T-cell (primary cell): Measurements from ENCODE around the gene PTGES. TPM values are rescaled to one million over a fixed set of nuclear protein-coding genes. Genes with fewer than 3 reads are reported as not detected.

ENCODE experiments used
- ATAC-seq, 4 experiments: fragments of 200-7000 bp in 3 of 4; fragments of 150-1000 bp in 1 of 4; cut with Tn5 transposase; replicated peaks in 1 of 4; 1 replicate in 3 of 4; 2 replicates in 1 of 4; pipeline ENCODE4 v1.10.0; 2021; ENCODE audit warnings: moderate library complexity in 3 of 4, mild to moderate bottlenecking in 2 of 4, moderate number of reproducible peaks in 1 of 4
- CTCF ChIA-PET, 2 donors: fragments of 300-600 bp; sonication (Branson Sonifier 250); formaldehyde crosslinking; loops; one replicate each; lab custom pipeline; 2022; ENCODE audit warnings: antibody characterized with exemption in 2 of 2; lab: Charles Lee
- POLR2A ChIA-PET, 2 donors: fragments of 300-600 bp; sonication (Branson Sonifier 250); formaldehyde crosslinking; loops; one replicate each; lab custom pipeline; 2022; ENCODE audit warnings: antibody characterized with exemption in 2 of 2; lab: Charles Lee
- DNase-seq, 35 experiments: peaks; one replicate each; pipeline versions ENCODE4 v3.0.0 to v3.0.0-alpha.2; 2013 to 2023
- H3K27ac ChIP-seq: one replicate; pipeline ENCODE4 v1.5.1; 2013; ENCODE audit warnings: low read length
- H3K27me3 ChIP-seq, 2 experiments: replicated peaks in 1 of 2; 1 replicate in 1 of 2; 2 replicates in 1 of 2; pipeline versions ENCODE4 v1.6.1 to v1.7.0; 2013; ENCODE audit warnings: low read length in 1 of 2, mixed read lengths in 1 of 2; ENCODE audit not compliant: control insufficient read depth in 2 of 2, insufficient read depth in 2 of 2; ENCODE audit errors: extremely low read depth in 1 of 2
- H3K36me3 ChIP-seq, 2 donors: 1 replicate in 1 of 2; 2 replicates in 1 of 2; pipeline versions ENCODE4 v1.6.1 to v1.7.0; 2013; ENCODE audit warnings: low read length in 1 of 2; ENCODE audit not compliant: control insufficient read depth in 2 of 2, insufficient read depth in 1 of 2; ENCODE audit errors: extremely low read depth in 1 of 2
- H3K4me1 ChIP-seq, 2 experiments: 1 replicate in 1 of 2; 2 replicates in 1 of 2; pipeline versions ENCODE4 v1.6.1 to v1.7.0; 2013; ENCODE audit warnings: low read length in 2 of 2, mixed read lengths in 1 of 2; ENCODE audit not compliant: insufficient read depth in 2 of 2, control insufficient read depth in 1 of 2; ENCODE audit errors: extremely low read depth in 1 of 2
- H3K4me3 ChIP-seq, 2 donors: 1 replicate in 1 of 2; 2 replicates in 1 of 2; pipeline versions ENCODE4 v1.5.1 to v1.7.0; 2013; ENCODE audit warnings: mild to moderate bottlenecking in 2 of 2, low read length in 1 of 2, moderate library complexity in 1 of 2; ENCODE audit not compliant: control insufficient read depth in 1 of 2; ENCODE audit errors: extremely low read depth in 1 of 2
- H3K9me3 ChIP-seq: 2 replicates; pipeline ENCODE4 v1.7.0; 2013
- H3K27ac Mint-ChIP-seq, 2 donors: one replicate each; pipeline ENCODE4 v1.8.0; 2020 to 2021; ENCODE audit warnings: mild to moderate bottlenecking in 2 of 2, mixed read lengths in 2 of 2
- H3K27me3 Mint-ChIP-seq, 2 donors: one replicate each; pipeline ENCODE4 v1.8.0; 2021 to 2022; ENCODE audit warnings: mixed read lengths in 2 of 2
- H3K36me3 Mint-ChIP-seq: one replicate; pipeline ENCODE4 v1.8.0; 2021; ENCODE audit warnings: mixed read lengths
- H3K4me1 Mint-ChIP-seq, 3 donors: one replicate each; pipeline ENCODE4 v1.8.0; 2020 to 2022; ENCODE audit warnings: mixed read lengths in 3 of 3, mild to moderate bottlenecking in 1 of 3
- H3K4me3 Mint-ChIP-seq, 3 donors: one replicate each; pipeline ENCODE4 v1.8.0; 2020 to 2022; ENCODE audit warnings: mild to moderate bottlenecking in 3 of 3, mixed read lengths in 3 of 3, moderate library complexity in 3 of 3
- H3K9me3 Mint-ChIP-seq, 3 donors: one replicate each; pipeline ENCODE4 v1.8.0; 2020 to 2022; ENCODE audit warnings: mixed read lengths in 3 of 3
- WGBS: methylation state at CpG from one replicate; pipeline ENCODE4 v1.1.5; 2013; ENCODE audit warnings: missing lambda C conversion rate; ENCODE audit not compliant: insufficient coverage; 5-methylcytosine and 5-hydroxymethylcytosine counted together
- total RNA-seq, 35 experiments: library from RNA in 6 of 35; stranded (reverse) in 6 of 35; fragments of 120-200 nt in 1 of 35; gene quantifications; one replicate each; pipeline versions ENCODE4 v1.2.1 to v1.2.4 and lab custom pipeline; 2013 to 2026

Gene PTGES
- total RNA-seq, 5 donors from 2014 or later (not counting 1 experiment from before 2014, with no cell fraction given) = not detected

- no peaks in the 10 kb centered on the region for H3K9me3 Mint-ChIP-seq
- H3K27ac Mint-ChIP-seq = no peak overlapping the region
- Histone ChIP-seq H3K9me3 (no peaks in the 10 kb centered on the region), H3K4me1 (peaks cover 0 to 12% of the 10 kb centered on the region in 2 experiments), H3K4me3 (no peak overlapping the region), H3K27ac (no peak overlapping the region), H3K36me3 (no peaks in the 10 kb centered on the region), H3K27me3 (peaks cover 6 to 65% of the 10 kb centered on the region in 2 experiments)
- peaks cover 3 to 5% (median 5%) of the 10 kb centered on the region in 3 donors for H3K4me1 Mint-ChIP-seq
- WGBS = 7% methylated on average over 12 of the region's 25 CpGs
- no peaks in the 10 kb centered on the region for H3K36me3 Mint-ChIP-seq
- peak in 1 of 4 experiments; percentile 15 for ATAC-seq
- ChIA-PET POLR2A (interaction anchor here in 1 of 2 donors (0.6 kb wide), 1 partner anchor 238 kb away, joined by 4 read pairs; no protein-coding TSS in a partner anchor), CTCF (interaction anchor here in 1 of 2 donors (0.6 kb wide), 1 partner anchor 8 kb away, joined by 4 read pairs; no protein-coding TSS in a partner anchor)
- no peak overlapping the region for H3K4me3 Mint-ChIP-seq
- H3K27me3 Mint-ChIP-seq = peaks cover 32 to 59% of the 10 kb centered on the region in 2 donors
- no peak for DNase-seq
Measured at GRCh38 chr9:129697656-129698253, 55.1 kb downstream of the PTGES start.

- Histone ChIP-seq H3K27ac (no peak overlapping the region), H3K36me3 (no peaks in the 10 kb centered on the region), H3K9me3 (no peaks in the 10 kb centered on the region), H3K4me1 (peaks cover 0 to 12% of the 10 kb centered on the region in 2 experiments), H3K4me3 (no peak overlapping the region), H3K27me3 (peaks cover 6 to 63% of the 10 kb centered on the region in 2 experiments)
- CTCF ChIA-PET = no interaction called here
- peak overlapping the region in 2 of 3 donors; percentile 45 to 70 for H3K4me3 Mint-ChIP-seq
- WGBS = 10% methylated on average over 68 of the region's 71 CpGs
- H3K4me1 Mint-ChIP-seq = peaks cover 3 to 5% (median 5%) of the 10 kb centered on the region in 3 donors
- DNase-seq (no peak), ATAC-seq (peak in 3 of 4 experiments; percentile 29 to 66 (median 48))
- no peaks in the 10 kb centered on the region for H3K9me3 Mint-ChIP-seq
- H3K27me3 Mint-ChIP-seq = peaks cover 32 to 54% of the 10 kb centered on the region in 2 donors
- no peaks in the 10 kb centered on the region for H3K36me3 Mint-ChIP-seq
- H3K27ac Mint-ChIP-seq = peak overlapping the region in 1 of 2 donors; percentile 36
- POLR2A ChIA-PET = no interaction called here
Measured at GRCh38 chr9:129696944-129697655, 55.7 kb downstream of the PTGES start.

GRCh38 chr9:129695870-129696269, 57.0 kb downstream of the PTGES start:
- Mint-ChIP-seq H3K9me3 (no peaks in the 10 kb centered on the region), H3K27me3 (peaks cover 30 to 52% of the 10 kb centered on the region in 2 donors), H3K4me3 (peak overlapping the region in 1 of 3 donors; percentile 13), H3K27ac (no peak overlapping the region), H3K4me1 (peaks cover 3 to 5% (median 5%) of the 10 kb centered on the region in 3 donors), H3K36me3 (no peaks in the 10 kb centered on the region)
- no peak for ATAC-seq
- ChIA-PET POLR2A (interaction anchor here in 1 of 2 donors (0.5 kb wide), 1 partner anchor 597 kb away, joined by 5 read pairs; no protein-coding TSS in a partner anchor), CTCF (no interaction called here)
- H3K4me1 ChIP-seq = peaks cover 0 to 12% of the 10 kb centered on the region in 2 experiments
- H3K4me3 ChIP-seq = no peak overlapping the region
- DNase-seq = no peak
- peaks cover 6 to 63% of the 10 kb centered on the region in 2 experiments for H3K27me3 ChIP-seq
- no peaks in the 10 kb centered on the region for H3K9me3 ChIP-seq
- WGBS = no CpG with 5 or more reads among the region's 3 CpGs
- no peaks in the 10 kb centered on the region for H3K36me3 ChIP-seq
- no peak overlapping the region for H3K27ac ChIP-seq

GRCh38 chr9:129694243-129694646, 58.6 kb downstream of the PTGES start:
- Mint-ChIP-seq H3K27ac (no peak overlapping the region), H3K27me3 (peaks cover 21 to 35% of the 10 kb centered on the region in 2 donors), H3K36me3 (no peaks in the 10 kb centered on the region), H3K4me3 (no peak overlapping the region), H3K4me1 (peaks cover 3 to 5% (median 5%) of the 10 kb centered on the region in 3 donors), H3K9me3 (no peaks in the 10 kb centered on the region)
- H3K27ac ChIP-seq = no peak overlapping the region
- H3K9me3 ChIP-seq = no peaks in the 10 kb centered on the region
- H3K27me3 ChIP-seq = peaks cover 4 to 49% of the 10 kb centered on the region in 2 experiments
- CTCF ChIA-PET = no interaction called here
- peaks cover 0 to 12% of the 10 kb centered on the region in 2 experiments for H3K4me1 ChIP-seq
- no peak for DNase-seq
- POLR2A ChIA-PET = no interaction called here
- 94% methylated on average over 6 of the region's 11 CpGs for WGBS
- ATAC-seq = no peak
- no peaks in the 10 kb centered on the region for H3K36me3 ChIP-seq
- no peak overlapping the region for H3K4me3 ChIP-seq

- H3K9me3 Mint-ChIP-seq = no peaks in the 10 kb centered on the region
- Histone ChIP-seq H3K9me3 (no peaks in the 10 kb centered on the region), H3K27me3 (peaks cover 4 to 45% of the 10 kb centered on the region in 2 experiments), H3K36me3 (no peaks in the 10 kb centered on the region), H3K27ac (no peak overlapping the region), H3K4me3 (no peak overlapping the region), H3K4me1 (peaks cover 0 to 12% of the 10 kb centered on the region in 2 experiments)
- DNase-seq (no peak), ATAC-seq (no peak)
- WGBS = 61% methylated on average over 4 of the region's 8 CpGs
- H3K36me3 Mint-ChIP-seq = no peaks in the 10 kb centered on the region
- no peak overlapping the region for H3K27ac Mint-ChIP-seq
- CTCF ChIA-PET = no interaction called here
- H3K27me3 Mint-ChIP-seq = peaks cover 18 to 30% of the 10 kb centered on the region in 2 donors
- H3K4me3 Mint-ChIP-seq = no peak overlapping the region
- peaks cover 3 to 5% (median 4%) of the 10 kb centered on the region in 3 donors for H3K4me1 Mint-ChIP-seq
- POLR2A ChIA-PET = no interaction called here
Measured at GRCh38 chr9:129693741-129694140, 59.1 kb downstream of the PTGES start.

GRCh38 chr9:129692534-129692933, 60.3 kb downstream of the PTGES start:
- WGBS = 100% methylated on average over 1 of the region's 5 CpGs
- H3K4me3 ChIP-seq = no peak overlapping the region
- H3K4me1 ChIP-seq = peaks cover 0 to 4% of the 10 kb centered on the region in 2 experiments
- H3K27me3 ChIP-seq = peaks cover 4 to 38% of the 10 kb centered on the region in 2 experiments
- H3K36me3 ChIP-seq = no peaks in the 10 kb centered on the region
- H3K27me3 Mint-ChIP-seq = peaks cover 17 to 25% of the 10 kb centered on the region in 2 donors
- no peaks in the 10 kb centered on the region for H3K36me3 Mint-ChIP-seq
- no peak overlapping the region for H3K4me3 Mint-ChIP-seq
- DNase-seq = no peak
- no peak for ATAC-seq
- CTCF ChIA-PET = no interaction called here
- H3K27ac ChIP-seq = no peak overlapping the region
- no peak overlapping the region for H3K27ac Mint-ChIP-seq
- H3K9me3 ChIP-seq = no peaks in the 10 kb centered on the region
- POLR2A ChIA-PET = no interaction called here
- peaks cover 3 to 5% (median 3%) of the 10 kb centered on the region in 3 donors for H3K4me1 Mint-ChIP-seq
- H3K9me3 Mint-ChIP-seq = no peaks in the 10 kb centered on the region
